ENCODE measurements around the gene BFSP2. TPM values are rescaled to one million over a fixed set of nuclear protein-coding genes. Genes with fewer than 3 reads are reported as not detected.

Gene BFSP2
- total RNA-seq, 2 experiments from 2014 or later = 0.33 TPM; not detected in 1

GRCh38 chr3:133412183-133413132 is 12.6 kb downstream of the BFSP2 start:
- ChIA-PET POLR2A (interaction anchor here (0.7 kb wide), 1 partner anchor 19 kb away, joined by 3 read pairs; no protein-coding TSS in a partner anchor), CTCF (interaction anchor here (1.2 kb wide), 1 partner anchor 10 kb away, joined by 3 read pairs; no protein-coding TSS in a partner anchor)
- Mint-ChIP-seq H3K27ac (no peak overlapping the region), H3K27me3 (peaks cover 8% of the 10 kb centered on the region), H3K9me3 (no peaks in the 10 kb centered on the region), H3K36me3 (ENCODE audit: low read depth) (no peaks in the 10 kb centered on the region), H3K4me3 (no peak overlapping the region), H3K4me1 (no peaks in the 10 kb centered on the region)
- no peak for DNase-seq

- no peak for DNase-seq
- H3K27me3 Mint-ChIP-seq = peaks cover 7% of the 10 kb centered on the region
- H3K9me3 Mint-ChIP-seq = no peaks in the 10 kb centered on the region
- H3K36me3 Mint-ChIP-seq (ENCODE audit: low read depth) = no peaks in the 10 kb centered on the region
- POLR2A ChIA-PET = interaction anchor here (0.7 kb wide), 1 partner anchor 20 kb away, joined by 3 read pairs; no protein-coding TSS in a partner anchor
- H3K27ac Mint-ChIP-seq = no peak overlapping the region
- no peak overlapping the region for H3K4me3 Mint-ChIP-seq
- no peaks in the 10 kb centered on the region for H3K4me1 Mint-ChIP-seq
- CTCF ChIA-PET = no interaction called here
Observed at GRCh38 chr3:133413161-133414020, 13.5 kb downstream of the BFSP2 start.

GRCh38 chr3:133414021-133414392 is 14.2 kb downstream of the BFSP2 start:
- POLR2A ChIA-PET = no interaction called here
- H3K36me3 Mint-ChIP-seq (ENCODE audit: low read depth) = no peaks in the 10 kb centered on the region
- CTCF ChIA-PET = no interaction called here
- H3K4me3 Mint-ChIP-seq = no peak overlapping the region
- DNase-seq = no peak
- peaks cover 5% of the 10 kb centered on the region for H3K27me3 Mint-ChIP-seq
- H3K9me3 Mint-ChIP-seq = no peaks in the 10 kb centered on the region
- H3K4me1 Mint-ChIP-seq = no peaks in the 10 kb centered on the region
- no peak overlapping the region for H3K27ac Mint-ChIP-seq

- no peak for DNase-seq
- Mint-ChIP-seq H3K36me3 (ENCODE audit: low read depth) (no peaks in the 10 kb centered on the region), H3K27ac (no peak overlapping the region), H3K9me3 (no peaks in the 10 kb centered on the region), H3K4me3 (no peak overlapping the region), H3K27me3 (no peaks in the 10 kb centered on the region), H3K4me1 (no peaks in the 10 kb centered on the region)
- POLR2A ChIA-PET = no interaction called here
- CTCF ChIA-PET = no interaction called here
Observed at GRCh38 chr3:133418361-133418760, 18.5 kb downstream of the BFSP2 start.

- CTCF ChIA-PET = no interaction called here
- Mint-ChIP-seq H3K9me3 (no peaks in the 10 kb centered on the region), H3K4me3 (no peak overlapping the region)
Observed at GRCh38 chr3:133419151-133419909, 19.5 kb downstream of the BFSP2 start.

GRCh38 chr3:133424937-133425869 is 25.3 kb downstream of the BFSP2 start:
- H3K36me3 Mint-ChIP-seq (ENCODE audit: low read depth) = no peaks in the 10 kb centered on the region
- peaks cover 2% of the 10 kb centered on the region for H3K4me1 Mint-ChIP-seq
- H3K9me3 Mint-ChIP-seq = no peaks in the 10 kb centered on the region
- no peak for DNase-seq
- no peak overlapping the region for H3K27ac Mint-ChIP-seq
- CTCF ChIA-PET = interaction anchor here (1.1 kb wide), 1 partner anchor 15 kb away, joined by 3 read pairs; no protein-coding TSS in a partner anchor
- POLR2A ChIA-PET = no interaction called here
- no peaks in the 10 kb centered on the region for H3K27me3 Mint-ChIP-seq
- H3K4me3 Mint-ChIP-seq = no peak overlapping the region

More at GRCh38 chr3:133419151-133419909, 19.5 kb downstream of the BFSP2 start:
- Mint-ChIP-seq H3K27ac (no peak overlapping the region), H3K4me1 (peaks cover 2% of the 10 kb centered on the region), H3K36me3 (ENCODE audit: low read depth) (no peaks in the 10 kb centered on the region), H3K27me3 (no peaks in the 10 kb centered on the region)
- no peak for DNase-seq
- POLR2A ChIA-PET = no interaction called here

GRCh38 chr3:133425898-133426297 is 26.0 kb downstream of the BFSP2 start:
- POLR2A ChIA-PET = no interaction called here
- Mint-ChIP-seq H3K9me3 (no peaks in the 10 kb centered on the region), H3K27me3 (no peaks in the 10 kb centered on the region), H3K36me3 (ENCODE audit: low read depth) (no peaks in the 10 kb centered on the region), H3K27ac (no peak overlapping the region), H3K4me1 (peaks cover 2% of the 10 kb centered on the region), H3K4me3 (no peak overlapping the region)
- CTCF ChIA-PET = no interaction called here
- DNase-seq = no peak

- Mint-ChIP-seq H3K4me3 (no peak overlapping the region), H3K36me3 (ENCODE audit: low read depth) (no peaks in the 10 kb centered on the region), H3K27ac (no peak overlapping the region), H3K27me3 (no peaks in the 10 kb centered on the region), H3K9me3 (no peaks in the 10 kb centered on the region), H3K4me1 (peaks cover 2% of the 10 kb centered on the region)
- DNase-seq = no peak
- POLR2A ChIA-PET = no interaction called here
- CTCF ChIA-PET = no interaction called here
Observed at GRCh38 chr3:133426721-133427120, 26.9 kb downstream of the BFSP2 start.

- Mint-ChIP-seq H3K27me3 (no peaks in the 10 kb centered on the region), H3K4me3 (no peak overlapping the region), H3K9me3 (no peaks in the 10 kb centered on the region), H3K36me3 (ENCODE audit: low read depth) (no peaks in the 10 kb centered on the region), H3K4me1 (peaks cover 2% of the 10 kb centered on the region), H3K27ac (no peak overlapping the region)
- no peak for DNase-seq
- CTCF ChIA-PET = no interaction called here
- POLR2A ChIA-PET = no interaction called here
Observed at GRCh38 chr3:133428552-133428951, 28.7 kb downstream of the BFSP2 start.

DNA sequence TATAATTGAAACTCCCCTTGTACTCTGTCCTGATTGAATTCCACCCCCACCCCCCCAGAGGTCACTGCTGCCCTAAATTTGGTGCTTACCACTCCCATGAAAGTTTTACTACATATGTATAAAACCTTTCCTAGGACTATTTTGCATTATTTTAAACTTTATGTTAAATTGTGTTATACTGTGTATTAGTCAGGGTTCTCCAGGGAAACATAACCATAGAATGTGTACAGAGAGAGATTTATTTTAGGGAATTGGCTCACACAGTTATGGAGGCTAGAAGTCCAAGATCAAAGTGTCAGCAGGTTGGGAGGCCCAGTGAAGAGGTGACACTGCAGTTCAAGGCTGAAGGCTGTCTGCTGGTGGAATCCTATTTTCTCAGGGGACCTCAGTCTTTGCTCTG is 29.2 kb downstream of the BFSP2 start:
- POLR2A ChIA-PET = no interaction called here
- H3K36me3 Mint-ChIP-seq (ENCODE audit: low read depth) = no peaks in the 10 kb centered on the region
- no peaks in the 10 kb centered on the region for H3K9me3 Mint-ChIP-seq
- H3K4me3 Mint-ChIP-seq = no peak overlapping the region
- H3K4me1 Mint-ChIP-seq = no peaks in the 10 kb centered on the region
- CTCF ChIA-PET = no interaction called here
- H3K27ac Mint-ChIP-seq = no peak overlapping the region
- no peaks in the 10 kb centered on the region for H3K27me3 Mint-ChIP-seq
- DNase-seq = no peak

GRCh38 chr3:133439563-133439962 is 39.7 kb downstream of the BFSP2 start:
- Mint-ChIP-seq H3K27me3 (no peaks in the 10 kb centered on the region), H3K4me1 (peaks cover 31% of the 10 kb centered on the region), H3K9me3 (peaks cover 11% of the 10 kb centered on the region), H3K36me3 (ENCODE audit: low read depth) (peaks cover 14% of the 10 kb centered on the region), H3K4me3 (no peak overlapping the region), H3K27ac (no peak overlapping the region)
- no peak for DNase-seq
- CTCF ChIA-PET = no interaction called here
- POLR2A ChIA-PET = interaction anchor here (0.5 kb wide), 1 partner anchor 17 kb away, joined by 5 read pairs; no protein-coding TSS in a partner anchor

GRCh38 chr3:133440652-133441051 is 40.8 kb downstream of the BFSP2 start:
- H3K36me3 Mint-ChIP-seq (ENCODE audit: low read depth) = peaks cover 14% of the 10 kb centered on the region
- no peak overlapping the region for H3K27ac Mint-ChIP-seq
- peaks cover 32% of the 10 kb centered on the region for H3K4me1 Mint-ChIP-seq
- H3K4me3 Mint-ChIP-seq = no peak overlapping the region
- CTCF ChIA-PET = interaction anchor here (1.3 kb wide), 1 partner anchor 48 kb away, joined by 4 read pairs; no protein-coding TSS in a partner anchor
- no peak for DNase-seq
- H3K9me3 Mint-ChIP-seq = peaks cover 11% of the 10 kb centered on the region
- H3K27me3 Mint-ChIP-seq = no peaks in the 10 kb centered on the region
- POLR2A ChIA-PET = no interaction called here
